MM.1S (cell line): ENCODE data around the gene PPP4R4.

ENCODE experiments used
- EZH2phosphoT487 ChIP-seq: fragments of 300-600 bp; sonication (generic); IDR thresholded peaks from 2 replicates; pipeline ENCODE4 v1.6.1; 2018; ENCODE audit warnings: antibody characterized with exemption, low read length
- TF ChIP-seq, protein P1 (sequence below): fragments of 300-600 bp; sonication (generic); IDR thresholded peaks from 2 replicates; pipeline ENCODE4 v1.5.1; 2016; ENCODE audit warnings: antibody characterized with exemption, low read length, mixed read lengths

GRCh38 chr14:94304243-94304642 lies 130.1 kb downstream of the PPP4R4 start:
- TF ChIP-seq, protein P1, sequence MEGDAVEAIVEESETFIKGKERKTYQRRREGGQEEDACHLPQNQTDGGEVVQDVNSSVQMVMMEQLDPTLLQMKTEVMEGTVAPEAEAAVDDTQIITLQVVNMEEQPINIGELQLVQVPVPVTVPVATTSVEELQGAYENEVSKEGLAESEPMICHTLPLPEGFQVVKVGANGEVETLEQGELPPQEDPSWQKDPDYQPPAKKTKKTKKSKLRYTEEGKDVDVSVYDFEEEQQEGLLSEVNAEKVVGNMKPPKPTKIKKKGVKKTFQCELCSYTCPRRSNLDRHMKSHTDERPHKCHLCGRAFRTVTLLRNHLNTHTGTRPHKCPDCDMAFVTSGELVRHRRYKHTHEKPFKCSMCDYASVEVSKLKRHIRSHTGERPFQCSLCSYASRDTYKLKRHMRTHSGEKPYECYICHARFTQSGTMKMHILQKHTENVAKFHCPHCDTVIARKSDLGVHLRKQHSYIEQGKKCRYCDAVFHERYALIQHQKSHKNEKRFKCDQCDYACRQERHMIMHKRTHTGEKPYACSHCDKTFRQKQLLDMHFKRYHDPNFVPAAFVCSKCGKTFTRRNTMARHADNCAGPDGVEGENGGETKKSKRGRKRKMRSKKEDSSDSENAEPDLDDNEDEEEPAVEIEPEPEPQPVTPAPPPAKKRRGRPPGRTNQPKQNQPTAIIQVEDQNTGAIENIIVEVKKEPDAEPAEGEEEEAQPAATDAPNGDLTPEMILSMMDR, result no peak
- no peak for TF ChIP-seq EZH2phosphoT487
